ENCODE measurements around the gene ALX4.

The ALX4 gene

DNA sequence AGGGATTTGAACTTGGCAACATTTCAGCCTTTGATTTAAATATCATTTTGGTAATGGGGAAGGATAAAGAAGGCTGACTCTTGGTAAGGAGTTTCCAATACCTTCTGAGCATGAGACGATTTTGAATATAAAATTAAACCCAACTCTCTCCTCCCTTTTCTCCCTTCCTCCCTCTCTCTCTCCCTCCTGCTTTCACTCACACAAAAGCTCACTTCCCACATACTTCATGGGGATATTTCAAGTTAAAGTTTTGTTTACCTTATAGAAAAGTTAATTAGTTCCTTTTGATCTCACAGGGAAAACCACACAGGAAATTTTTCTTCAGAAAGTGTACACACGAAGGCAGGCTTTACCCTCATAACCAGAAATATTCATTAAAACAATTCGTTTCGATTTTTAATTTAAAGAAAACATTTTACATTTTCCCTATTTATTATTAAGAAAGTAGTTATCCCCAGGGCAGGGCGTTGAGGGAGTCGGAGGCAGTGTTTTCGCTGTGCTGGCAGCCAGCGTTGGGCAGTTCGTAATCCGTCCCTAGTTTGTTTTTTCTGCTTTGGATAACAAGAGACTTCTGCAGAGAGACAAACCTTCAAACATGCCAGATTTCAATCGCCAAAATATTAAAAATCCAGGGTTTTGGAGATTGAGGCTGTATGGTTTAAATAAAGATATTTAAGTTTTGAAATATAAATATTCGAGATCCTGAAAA is 25.3 kb upstream of the ALX4 start:
- no peak for DNase-seq

DNA sequence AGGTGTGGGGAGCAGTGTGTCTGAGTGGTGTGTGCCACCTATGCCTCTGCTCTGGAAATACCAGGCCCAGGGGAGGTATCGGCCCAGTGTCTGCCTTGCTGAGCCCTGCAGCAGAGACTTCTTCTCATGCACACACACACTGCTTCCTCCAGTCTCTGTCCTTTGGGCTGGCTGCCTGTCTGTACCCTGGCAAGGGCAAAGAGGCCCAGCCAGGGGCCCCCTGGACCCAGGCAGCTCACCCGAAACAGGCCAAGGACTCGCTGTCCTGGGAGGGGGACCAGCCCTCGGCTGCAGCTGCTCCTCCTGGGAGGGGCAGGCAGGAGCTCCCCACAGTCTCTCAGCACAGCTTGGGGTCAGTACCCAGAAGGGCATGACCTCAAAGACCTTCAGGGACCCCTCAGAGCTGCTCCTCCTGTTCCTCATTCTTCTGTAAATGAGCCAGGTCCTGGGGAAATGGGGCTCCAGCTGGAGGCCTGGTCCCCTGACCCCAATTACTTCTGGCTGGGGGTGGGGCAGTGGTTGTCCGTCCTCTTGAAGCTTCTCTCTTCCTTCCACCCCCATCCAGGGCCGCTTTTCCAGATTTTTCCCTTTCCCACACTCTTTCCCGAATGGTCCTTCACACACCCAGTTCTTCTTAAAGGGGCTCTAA is 24.5 kb upstream of the ALX4 start:
- DNase-seq: no peak

DNA sequence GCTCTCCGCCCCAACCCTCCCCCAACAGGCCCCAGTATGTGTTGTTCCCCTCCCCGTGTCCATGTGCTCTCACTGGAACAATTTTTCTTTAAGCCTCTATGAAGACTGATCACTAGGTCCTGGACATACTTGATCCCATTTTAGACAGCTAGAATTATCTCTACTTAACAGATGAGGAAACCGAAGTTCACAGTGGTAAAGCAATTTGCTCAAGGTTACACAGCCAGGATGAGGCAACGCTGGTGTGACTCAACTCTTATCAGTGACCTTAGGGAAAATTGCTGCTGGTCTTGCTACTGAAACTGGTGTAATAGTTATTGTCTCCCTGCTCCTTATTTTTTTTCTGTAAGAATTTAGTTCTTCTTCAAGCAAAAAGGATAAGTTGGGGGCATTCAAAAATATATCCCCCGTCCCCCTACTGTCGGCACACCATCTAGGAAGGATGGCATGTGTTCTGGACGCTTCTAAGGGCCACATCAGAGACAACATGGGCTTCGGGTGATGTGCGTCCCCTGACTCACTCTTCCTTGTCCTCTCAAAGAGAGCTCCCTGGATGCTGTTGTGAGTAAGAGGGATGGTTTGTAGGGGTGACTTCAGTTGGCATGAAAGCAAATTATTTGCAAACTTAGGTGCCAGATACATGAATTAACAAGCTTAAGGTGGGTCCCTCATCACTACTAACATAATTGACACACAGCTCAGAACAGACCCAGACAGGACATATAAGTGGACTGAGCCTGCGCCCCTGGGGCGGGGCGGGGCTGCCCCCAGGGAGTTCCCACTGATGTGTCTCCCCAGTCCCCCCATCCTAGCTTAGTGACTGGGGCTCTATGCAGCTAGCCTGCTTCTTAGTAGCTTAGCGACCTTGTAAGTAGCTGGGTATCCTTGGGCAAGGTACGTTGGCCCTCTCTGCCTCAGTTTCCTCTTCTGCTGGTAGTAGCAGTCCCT is 23.6 kb upstream of the ALX4 start:
- no peak for DNase-seq

DNA sequence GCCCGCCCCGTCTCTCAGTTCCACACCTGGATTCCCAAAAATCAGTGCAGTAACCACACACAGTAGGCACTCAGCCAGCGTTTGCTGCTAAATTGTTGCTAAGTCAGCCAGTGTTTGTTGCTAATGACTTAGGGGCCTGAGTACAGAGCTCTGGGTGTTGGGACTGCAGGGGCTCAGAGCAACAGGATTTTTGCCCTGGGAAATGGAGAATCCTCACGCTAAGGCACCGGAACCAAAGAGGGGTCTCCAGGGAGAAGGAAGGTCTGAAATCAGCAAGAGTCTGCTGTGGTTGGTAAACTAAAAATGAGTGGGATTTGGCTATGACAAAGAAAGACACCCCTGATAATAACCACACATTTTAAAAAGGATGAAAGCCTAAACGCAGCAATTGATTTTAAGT is 22.7 kb upstream of the ALX4 start:
- DNase-seq: no peak

DNA sequence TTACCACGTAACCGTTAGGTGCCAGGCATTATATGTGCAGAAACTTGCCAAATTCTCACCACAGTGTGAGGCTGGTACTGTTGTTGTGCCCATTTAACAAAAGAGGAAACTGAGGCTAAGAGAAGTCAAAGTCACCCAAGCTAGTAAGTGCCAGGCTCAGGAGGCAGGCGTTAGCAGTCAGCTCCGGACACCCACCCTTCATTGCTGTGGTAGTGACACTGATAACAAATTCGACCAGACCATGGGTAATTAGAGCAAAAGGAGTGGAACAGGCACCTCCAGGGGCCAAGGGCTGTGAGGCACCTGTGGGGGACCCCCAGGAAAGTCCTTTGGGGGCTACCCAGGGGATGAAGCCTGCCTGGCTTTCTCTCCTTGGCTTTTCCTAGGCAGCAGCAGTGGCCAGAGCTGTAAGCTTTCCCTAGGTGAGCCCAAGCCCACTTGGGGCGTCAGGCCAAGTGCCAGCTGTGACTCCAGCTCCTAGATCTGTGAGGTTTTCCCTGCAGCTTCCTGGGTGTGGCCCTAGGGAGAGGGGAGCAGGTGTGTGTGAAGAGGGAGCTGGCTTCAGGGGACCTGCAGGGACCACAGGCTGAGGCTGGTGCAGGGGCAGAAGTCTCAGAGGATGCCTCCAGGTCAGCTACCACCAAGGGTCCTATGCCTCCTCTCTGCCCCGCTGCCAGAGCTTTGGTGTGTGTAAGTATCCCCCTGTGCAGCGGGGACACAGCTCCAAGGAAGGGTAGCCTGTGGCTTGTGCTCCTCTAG is 19.7 kb upstream of the ALX4 start:
- DNase-seq: no peak

DNA sequence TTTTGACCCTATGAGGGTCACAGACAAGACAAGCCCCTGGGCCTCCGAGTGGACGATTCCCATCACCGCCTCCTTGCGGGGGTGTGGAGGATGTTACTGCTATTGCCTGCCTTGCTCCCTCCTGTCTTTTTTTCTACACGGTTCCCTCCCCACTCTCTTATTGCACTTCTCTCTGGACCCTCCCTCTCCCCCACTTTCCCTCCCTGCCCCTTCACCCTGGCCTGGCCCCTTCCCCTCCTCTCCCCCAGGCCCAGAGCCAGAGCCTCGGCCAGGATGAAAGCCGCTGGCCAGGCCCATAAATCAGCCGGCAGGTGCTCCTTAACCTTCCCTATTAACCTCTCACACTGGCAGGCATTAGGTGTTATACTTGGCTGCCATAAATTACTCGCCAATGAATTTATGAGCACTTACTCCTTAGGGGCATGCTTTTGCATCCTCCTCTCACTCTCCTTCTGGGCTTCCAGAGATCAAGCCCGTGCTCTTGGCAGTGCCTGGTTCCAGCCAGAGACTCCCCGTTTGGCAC is 18.3 kb upstream of the ALX4 start:
- no peak for DNase-seq

DNA sequence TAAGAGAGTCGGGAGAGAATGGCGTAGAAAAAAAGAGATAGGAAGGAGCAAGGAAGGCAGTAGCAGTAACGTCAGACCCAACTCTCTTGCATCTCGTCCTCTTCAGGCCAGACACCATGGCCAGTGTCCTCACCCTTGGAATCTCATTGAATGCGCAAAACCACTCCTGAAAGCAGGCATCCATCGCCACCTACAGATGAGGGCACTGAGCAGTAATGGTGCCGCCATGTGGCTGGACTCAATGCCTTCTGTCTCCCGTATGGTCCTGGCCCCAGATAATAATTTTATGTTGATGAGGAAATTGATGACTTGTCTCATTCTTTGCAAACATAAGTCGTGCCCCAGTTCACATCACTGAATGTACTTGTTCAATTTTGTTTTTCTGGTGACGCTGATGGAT is 17.8 kb upstream of the ALX4 start:
- DNase-seq: no peak

DNA sequence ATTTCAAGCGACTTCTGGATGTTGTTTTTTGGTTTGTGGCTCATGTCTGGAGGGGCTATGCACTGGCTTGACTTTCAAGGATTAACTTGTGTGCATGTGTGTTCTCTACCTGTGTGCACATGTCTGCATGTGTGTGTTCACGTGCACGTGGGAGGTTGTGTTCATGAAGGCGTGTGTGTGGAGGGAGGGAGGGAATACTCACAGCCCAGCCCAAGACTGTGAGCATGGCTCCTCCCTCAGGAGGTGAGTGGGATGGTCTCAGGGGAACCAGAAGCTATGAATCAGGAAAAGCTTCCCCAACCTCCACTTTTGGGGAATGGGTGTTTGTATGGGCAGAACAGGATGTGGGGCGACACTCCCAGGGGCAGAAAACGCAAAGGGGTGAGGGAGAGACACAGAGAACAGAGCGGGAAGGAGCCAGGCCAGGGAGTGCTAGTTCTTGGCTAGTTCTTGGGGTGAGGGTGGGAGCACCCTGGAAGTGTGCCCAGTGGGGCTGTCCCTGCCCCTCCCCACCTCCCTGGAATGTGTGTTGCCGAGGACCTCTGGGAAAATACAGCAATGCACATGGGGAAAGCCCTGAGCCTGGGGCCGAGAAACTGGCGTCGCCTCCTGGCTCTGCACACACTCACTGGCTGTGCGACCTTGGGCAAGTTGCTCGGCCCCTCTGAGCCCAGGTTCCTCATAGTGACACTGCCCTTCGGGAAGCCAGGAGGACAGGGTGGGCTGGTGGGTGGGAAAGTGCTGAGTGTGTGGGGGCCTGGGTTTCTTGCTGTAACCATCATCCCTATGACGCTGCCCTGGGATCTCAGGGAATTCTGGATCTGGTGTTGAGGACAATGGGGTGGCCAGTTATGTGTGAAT is 16.9 kb upstream of the ALX4 start:
- no peak for DNase-seq

DNA sequence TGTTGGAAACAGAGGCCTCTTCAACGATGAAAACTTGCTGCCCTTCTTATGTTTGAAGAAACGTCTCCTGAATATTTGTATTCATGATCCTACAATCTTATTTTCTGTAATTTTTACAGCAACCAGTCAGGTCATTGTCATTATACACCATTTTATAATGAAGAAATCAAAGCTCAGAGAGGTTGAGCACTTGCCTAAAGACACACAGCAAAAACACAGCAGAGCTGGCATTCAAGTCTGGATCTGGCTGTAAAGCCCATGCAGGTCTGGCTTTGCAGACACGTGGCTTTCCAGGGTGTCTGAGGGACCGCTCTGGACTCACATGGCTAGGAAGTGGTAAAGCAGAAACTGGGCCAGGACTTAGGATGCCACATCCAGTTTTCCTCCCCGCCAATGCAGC is 15.8 kb upstream of the ALX4 start:
- no peak for DNase-seq

DNA sequence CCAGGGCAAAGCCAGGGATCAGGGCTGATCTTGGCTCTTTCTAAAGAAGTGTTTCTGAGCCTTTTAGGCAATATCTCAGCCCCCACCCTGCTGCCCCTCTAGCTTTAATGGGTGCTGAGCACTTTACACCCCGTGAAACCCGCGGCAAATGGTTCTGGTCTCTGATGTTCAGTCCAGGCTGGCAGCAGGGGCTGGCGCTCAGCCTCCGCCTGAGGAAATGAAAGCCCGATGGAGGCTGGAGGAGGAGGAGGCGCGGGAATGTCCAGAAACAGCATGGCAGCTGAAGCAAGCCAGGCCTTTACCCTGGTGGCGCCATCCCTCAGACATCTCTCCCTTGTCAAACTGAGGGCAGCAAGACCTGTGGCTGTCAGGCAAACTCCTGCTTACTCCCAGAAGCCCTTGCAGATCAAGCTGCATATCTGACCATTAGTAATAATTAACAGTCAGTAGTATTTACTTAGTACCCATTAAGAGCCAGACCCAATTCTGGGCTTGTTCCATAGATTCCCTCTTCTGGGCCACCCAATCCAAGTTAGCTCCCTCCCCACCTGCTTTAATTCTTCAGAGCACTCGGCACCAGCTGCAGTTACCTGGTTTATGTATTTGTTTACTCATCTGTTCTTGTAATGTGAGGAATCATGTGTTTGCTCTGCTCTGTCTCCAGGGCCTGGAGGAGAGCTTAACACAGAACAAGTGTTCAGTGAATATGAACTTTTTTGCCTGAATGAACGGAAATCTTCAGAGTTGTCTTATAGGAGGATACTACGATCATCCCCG is 15.0 kb upstream of the ALX4 start:
- no peak for DNase-seq

DNA sequence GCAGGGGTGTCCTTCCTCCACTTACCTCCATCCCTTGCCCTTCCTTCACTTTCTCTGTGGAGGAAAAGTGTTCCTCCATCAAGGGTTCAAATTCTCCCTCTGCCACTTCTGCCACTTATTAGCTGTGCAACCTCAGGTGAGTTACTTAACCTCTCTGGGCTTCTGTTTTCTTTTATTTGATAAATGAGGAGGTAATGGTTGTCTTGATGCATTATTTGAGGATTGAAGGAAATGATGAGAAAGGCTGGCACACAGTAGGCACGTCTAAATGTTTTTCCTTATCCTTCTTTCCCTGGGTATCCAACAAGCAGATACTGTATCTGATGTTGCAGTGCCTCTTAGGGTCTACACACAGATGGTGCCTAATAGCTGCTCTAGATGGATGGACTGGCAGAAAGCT is 14.3 kb upstream of the ALX4 start:
- DNase-seq: no peak

DNA sequence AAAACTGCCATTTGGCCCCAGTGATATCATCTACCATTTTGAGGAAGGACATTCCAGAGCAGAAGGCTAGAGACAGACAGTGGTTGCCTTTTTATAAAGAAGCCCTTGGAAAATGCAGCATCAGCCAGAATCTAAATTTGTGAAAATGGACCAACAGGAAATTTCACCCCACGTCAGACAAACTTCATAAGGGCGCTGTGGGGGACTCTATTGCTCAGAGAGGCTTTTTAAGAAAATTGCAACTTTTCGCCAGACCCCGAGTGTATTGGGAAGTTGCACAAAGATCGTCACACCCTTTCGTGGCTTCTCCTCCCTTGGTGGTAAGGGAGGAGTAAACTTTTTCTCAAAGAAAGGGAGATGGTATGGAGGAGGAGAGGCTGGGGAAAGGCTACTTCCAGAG is 12.3 kb upstream of the ALX4 start:
- DNase-seq: no peak

DNA sequence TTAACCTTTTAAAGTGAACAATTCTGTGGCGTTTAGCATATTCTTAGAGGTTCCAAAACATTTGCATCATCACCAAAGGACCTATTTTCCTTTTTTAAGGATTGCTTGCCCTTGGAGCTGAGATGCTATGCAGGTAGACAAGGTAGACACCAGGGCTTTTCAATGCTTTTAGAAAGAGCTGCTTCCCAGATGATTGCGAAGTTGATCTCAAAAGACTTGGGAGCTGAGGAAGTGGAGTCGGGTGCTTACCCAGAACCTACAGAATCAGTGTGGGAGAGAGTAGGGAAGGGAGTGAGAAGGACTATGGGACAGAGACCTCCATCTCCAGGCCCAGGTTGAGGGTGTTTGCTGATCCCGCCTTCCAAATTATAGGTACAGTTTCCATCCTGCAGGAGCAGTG is 11.1 kb upstream of the ALX4 start:
- DNase-seq: no peak

DNA sequence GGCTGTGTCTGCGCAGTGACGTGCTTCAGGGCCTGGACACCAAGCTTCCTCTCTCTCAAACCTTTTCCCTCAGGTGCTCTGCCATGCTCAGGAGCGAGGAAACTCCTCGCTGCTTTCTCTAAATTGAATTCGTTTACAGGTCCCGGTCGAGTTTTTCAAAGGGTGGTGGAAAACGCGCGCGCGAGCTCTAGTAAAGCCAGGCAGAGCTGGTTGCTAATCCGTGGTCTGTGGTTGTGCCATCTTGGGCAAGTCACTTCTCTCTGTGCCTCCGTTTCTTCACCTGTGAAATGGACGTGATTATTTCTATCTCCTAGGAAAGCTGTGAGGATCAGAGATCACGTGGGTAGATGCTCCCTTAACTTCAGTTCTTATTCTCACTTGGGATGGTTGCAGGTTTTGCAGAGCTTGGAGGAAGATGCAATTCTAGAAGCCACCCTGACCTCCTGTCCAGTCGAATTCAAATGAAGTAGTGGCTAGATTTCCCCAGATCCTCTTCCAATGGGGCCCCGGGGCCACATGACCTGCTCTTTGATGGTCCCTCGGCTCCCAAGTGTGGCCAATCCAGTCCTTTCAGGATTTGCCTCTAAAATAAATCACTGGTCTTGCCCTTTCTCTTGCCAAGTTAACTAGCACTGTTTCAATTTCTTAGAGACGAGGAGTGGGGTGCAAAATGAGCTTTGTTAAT is 10.5 kb upstream of the ALX4 start:
- no peak for DNase-seq

DNA sequence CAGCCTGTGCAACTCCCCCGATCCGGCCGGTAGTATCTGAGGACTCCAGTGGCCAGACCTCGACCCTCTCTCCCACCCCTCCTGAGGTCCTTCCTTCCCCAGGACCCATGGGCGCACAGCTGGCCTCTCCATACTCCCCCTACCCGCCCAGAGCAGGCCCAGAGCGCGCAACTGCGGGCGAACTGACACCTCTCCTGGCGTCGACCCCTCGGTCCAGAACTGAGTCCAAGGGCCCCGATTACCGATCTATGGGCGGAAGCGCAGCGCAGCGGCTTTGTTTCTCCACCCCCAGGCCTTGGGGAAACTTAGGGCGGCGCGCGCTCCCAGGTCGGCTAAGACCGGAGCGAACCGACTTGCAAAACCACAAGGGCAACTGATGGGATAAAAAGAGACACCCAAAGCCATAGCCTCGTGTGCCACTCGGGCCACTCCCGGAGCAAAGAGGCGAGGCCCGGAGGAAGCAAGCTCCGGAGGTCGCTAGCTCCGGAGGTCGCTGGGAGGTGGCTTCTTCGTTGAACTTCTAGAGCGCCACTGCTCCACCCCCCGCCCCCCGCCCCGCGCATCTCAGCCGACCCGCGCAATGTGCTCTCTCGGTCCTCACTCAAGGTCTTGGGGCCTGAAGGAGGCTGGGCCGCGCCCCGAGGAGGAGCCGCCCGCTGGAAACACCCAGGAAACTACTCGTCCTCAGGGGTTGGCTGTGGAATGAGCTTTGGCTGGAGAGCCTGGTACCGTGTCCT is 9.8 kb upstream of the ALX4 start:
- DNase-seq: no peak

DNA sequence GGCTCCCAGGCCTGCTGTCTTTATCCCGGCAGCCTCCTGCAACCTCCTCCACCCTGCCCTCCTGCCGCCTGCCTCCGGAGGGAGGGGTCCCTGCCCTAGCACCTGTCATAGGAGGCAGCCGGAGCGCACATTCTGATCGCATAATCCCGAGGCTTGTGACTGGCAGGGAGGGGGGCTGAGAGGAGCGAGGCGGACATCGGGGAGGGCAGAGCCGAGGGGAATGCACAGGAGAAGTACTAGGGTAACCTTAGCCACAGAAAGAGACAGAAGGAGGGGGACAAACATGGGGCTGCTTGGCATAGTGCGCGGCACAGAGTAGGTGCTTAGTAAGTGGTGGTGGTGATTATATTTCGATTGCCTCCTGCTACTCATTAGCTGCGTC is 9.2 kb upstream of the ALX4 start:
- DNase-seq: no peak

DNA sequence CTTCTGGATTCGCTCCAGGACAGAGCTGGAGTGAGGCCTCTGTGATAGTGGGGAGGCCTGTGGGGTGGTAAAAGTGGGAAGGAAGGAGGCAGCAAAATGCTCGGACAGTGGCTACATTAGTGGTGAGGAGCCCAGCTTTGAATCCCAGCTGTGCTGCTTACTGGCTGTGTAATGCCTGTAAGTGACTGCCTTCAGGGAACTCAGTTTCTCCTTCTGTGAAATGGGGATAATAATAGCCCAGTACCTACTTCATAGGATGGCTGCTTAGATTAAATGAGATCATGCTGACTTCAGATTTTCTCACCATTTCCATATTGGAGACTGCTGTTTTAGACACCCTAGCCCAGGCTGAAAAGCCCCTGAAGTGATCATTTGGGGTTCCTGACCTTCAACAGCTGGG is 8.4 kb upstream of the ALX4 start:
- no peak for DNase-seq

DNA sequence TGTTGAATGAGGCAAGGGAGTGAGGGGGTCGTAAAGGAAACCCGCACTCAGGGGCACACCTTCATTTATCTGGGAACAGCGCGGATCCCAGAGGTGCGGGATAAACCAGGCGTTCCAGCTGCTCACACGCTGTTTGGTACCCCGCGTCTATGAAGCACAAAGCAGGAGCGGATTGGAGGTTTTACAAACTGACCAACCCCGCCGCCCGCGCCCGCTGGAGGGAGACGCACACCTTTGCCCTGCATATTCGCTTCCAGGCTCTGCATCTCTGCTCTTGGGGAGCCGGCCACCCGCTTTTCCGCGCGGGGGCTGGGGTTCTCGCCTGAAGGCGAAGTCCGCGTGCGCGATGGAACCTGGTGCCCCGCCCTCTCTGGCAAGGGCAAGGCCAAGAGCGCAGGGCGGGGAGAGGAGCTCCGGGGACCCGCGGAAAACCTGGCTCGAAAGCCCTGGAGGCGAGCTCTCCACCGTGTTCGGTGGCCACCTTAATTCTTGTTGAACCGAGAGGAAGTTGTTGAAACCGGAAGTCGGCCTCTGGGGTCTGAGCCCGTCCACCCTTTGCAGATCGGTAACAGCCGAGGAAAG is 6.8 kb upstream of the ALX4 start:
- DNase-seq: no peak

DNA sequence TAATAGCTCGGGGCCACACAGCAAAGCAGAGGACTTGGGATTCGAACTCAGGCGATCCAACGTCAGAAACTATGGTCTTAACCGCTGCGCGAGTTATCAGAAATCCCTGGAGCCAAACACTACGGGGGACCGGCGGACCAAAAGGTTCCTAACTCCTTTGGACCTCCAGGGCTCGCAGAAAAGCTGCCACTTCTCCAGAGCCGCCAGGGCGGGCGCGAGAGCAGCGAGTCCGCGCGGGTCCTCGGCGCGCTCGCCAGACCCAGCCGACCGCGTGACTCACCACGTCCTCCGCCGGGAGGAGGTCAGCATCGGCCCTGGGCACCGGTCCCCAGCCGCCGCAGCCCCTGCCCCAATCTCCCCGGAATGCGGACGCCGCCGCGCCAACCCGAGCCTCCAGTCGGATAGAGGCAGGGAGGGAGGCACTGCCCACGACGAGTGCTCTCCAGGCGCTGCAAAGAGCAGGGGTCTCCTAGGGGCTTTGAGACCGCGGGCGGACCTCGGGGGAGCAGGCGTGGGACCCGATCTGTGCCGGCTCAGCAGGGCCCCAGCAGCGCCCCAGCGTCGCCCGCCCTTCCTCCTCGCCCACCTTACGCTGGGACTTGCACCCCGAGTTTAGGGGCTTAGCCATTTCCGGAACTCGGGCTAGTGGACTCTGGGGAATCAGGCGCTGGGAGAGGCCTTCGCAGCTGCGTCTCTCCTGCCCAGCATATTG is 6.2 kb upstream of the ALX4 start:
- DNase-seq: no peak
